Caco-2 (cell line): ENCODE measurements around the gene TWF2. TPM values are rescaled to one million over a fixed set of nuclear protein-coding genes. Genes with fewer than 3 reads are reported as not detected.

Source experiments
- BruUV-seq: library from RNA; stranded (reverse); fragments of 400-500 nt; replicated peaks from 2 replicates; lab custom pipeline; 2021; lab: Mats Ljungman, UMichigan
- CTCF ChIA-PET: fragments of 300-600 bp; sonication (Branson Sonifier 250); formaldehyde crosslinking; loops from one replicate; lab custom pipeline; 2022; ENCODE audit warnings: antibody characterized with exemption; lab: Charles Lee
- POLR2A ChIA-PET: fragments of 300-600 bp; sonication (Branson Sonifier 250); formaldehyde crosslinking; loops from one replicate; lab custom pipeline; 2022; ENCODE audit warnings: antibody characterized with exemption; lab: Charles Lee
- DNase-seq, 2 experiments: peaks; one replicate each; pipeline versions ENCODE4 v3.0.0 to v3.0.0-alpha.2; 2020 to 2022
- H3K27me3 ChIP-seq: replicated peaks from 2 replicates; pipeline ENCODE4 v1.6.0; 2011; ENCODE audit warnings: low read length; ENCODE audit not compliant: control insufficient read depth, insufficient read depth
- H3K36me3 ChIP-seq: 2 replicates; pipeline ENCODE4 v1.5.1; 2011; ENCODE audit warnings: low read length; ENCODE audit not compliant: control insufficient read depth, insufficient read depth
- H3K4me1 ChIP-seq: fragments of 250-450 bp; sonication (Bioruptor Pico); 2 replicates; pipeline ENCODE4 v1.5.1; 2020; ENCODE audit warnings: mild to moderate bottlenecking
- H3K4me3 ChIP-seq: 2 replicates; pipeline ENCODE4 v1.5.1; 2011; ENCODE audit warnings: low read depth, mild to moderate bottlenecking, control low read depth, low read length
- H3K9me3 ChIP-seq: fragments of 250-450 bp; sonication (Bioruptor Pico); 2 replicates; pipeline ENCODE4 v1.5.1; 2020; ENCODE audit warnings: mild to moderate bottlenecking, moderate library complexity
- H3K27ac Mint-ChIP-seq: one replicate; pipeline ENCODE4 v1.8.0; 2022; ENCODE audit warnings: mixed read lengths; ENCODE audit not compliant: unreplicated experiment
- H3K27me3 Mint-ChIP-seq: one replicate; pipeline ENCODE4 v1.8.0; 2022; ENCODE audit warnings: mixed read lengths; ENCODE audit not compliant: insufficient read depth, unreplicated experiment
- H3K36me3 Mint-ChIP-seq: one replicate; pipeline ENCODE4 v1.8.0; 2022; ENCODE audit warnings: mild to moderate bottlenecking, mixed read lengths; ENCODE audit not compliant: insufficient read depth, unreplicated experiment
- H3K4me1 Mint-ChIP-seq: one replicate; pipeline ENCODE4 v1.8.0; 2022; ENCODE audit warnings: low read depth, mixed read lengths; ENCODE audit not compliant: unreplicated experiment
- H3K4me3 Mint-ChIP-seq: one replicate; pipeline ENCODE4 v1.8.0; 2022; ENCODE audit warnings: mild to moderate bottlenecking, moderate library complexity, mixed read lengths; ENCODE audit not compliant: unreplicated experiment
- H3K9me3 Mint-ChIP-seq: one replicate; pipeline ENCODE4 v1.8.0; 2022; ENCODE audit warnings: mixed read lengths; ENCODE audit not compliant: unreplicated experiment
- CTCF ChIP-seq, 2 experiments: fragments of 200-600 bp in 1 of 2; IDR thresholded peaks; 1 replicate in 1 of 2; 2 replicates in 1 of 2; pipeline versions ENCODE4 v1.5.1 to v1.8.0; 2011 to 2022; ENCODE audit warnings: antibody characterized with exemption in 1 of 2, control low read depth in 1 of 2, inconsistent platforms in 1 of 2, low read depth in 1 of 2, low read length in 1 of 2, mild to moderate bottlenecking in 1 of 2, moderate library complexity in 1 of 2; ENCODE audit not compliant: insufficient read depth in 1 of 2, severe bottlenecking in 1 of 2, unreplicated experiment in 1 of 2
- intact Hi-C: fragments of 100-400 bp; cut with micrococcal nuclease; formaldehyde crosslinking; loops from one replicate; pipeline ENCODE4 v1.10.0; 2022; ENCODE audit not compliant: unreplicated experiment
- total RNA-seq: library from RNA; stranded (reverse); gene quantifications from 2 replicates; pipeline ENCODE4 v1.2.3, GENCODE V29; 2022

TWF2 gene
- total RNA-seq, 1 experiment from 2014 or later, result 29.9 TPM

GRCh38 chr3:52250122-52250521 is 11.2 kb upstream of the TWF2 start:
- H3K36me3 ChIP-seq, result peaks cover 3% of the 10 kb centered on the region
- H3K9me3 ChIP-seq, result no peaks in the 10 kb centered on the region

GRCh38 chr3:52249683-52250082 is 10.7 kb upstream of the TWF2 start:
- no peaks in the 10 kb centered on the region for H3K9me3 Mint-ChIP-seq
- Histone ChIP-seq H3K27me3 (no peaks in the 10 kb centered on the region), H3K9me3 (no peaks in the 10 kb centered on the region), H3K4me3 (no peak overlapping the region), H3K4me1 (peaks cover 5% of the 10 kb centered on the region), H3K36me3 (peaks cover 3% of the 10 kb centered on the region)
- POLR2A ChIA-PET, result interaction anchor here (1.2 kb wide), 1 partner anchor 29 kb away, joined by 3 read pairs; the partner anchor contains the start of gene WDR82
- no TSS peak for BruUV-seq
- no peak overlapping the region for H3K4me3 Mint-ChIP-seq
- CTCF ChIA-PET, result interaction anchor here (1.1 kb wide), 1 partner anchor 40 kb away, joined by 4 read pairs; no protein-coding TSS in a partner anchor
- DNase-seq, result no peak
- H3K36me3 Mint-ChIP-seq, result peaks cover 94% of the 10 kb centered on the region
- intact Hi-C loops, result no loop called here
- no peaks in the 10 kb centered on the region for H3K4me1 Mint-ChIP-seq
- H3K27ac Mint-ChIP-seq, result no peak overlapping the region
- TF ChIP-seq CTCF (IDR thresholded peaks at IDR 0.05; ENCODE audit: insufficient read depth in 1 of 2, low read depth in 1 of 2, low read length in 1 of 2, severe bottlenecking in 1 of 2, unreplicated experiment in 1 of 2), result no peak
- no peaks in the 10 kb centered on the region for H3K27me3 Mint-ChIP-seq

More at GRCh38 chr3:52250122-52250521, 11.2 kb upstream of the TWF2 start:
- Mint-ChIP-seq H3K9me3 (no peaks in the 10 kb centered on the region), H3K36me3 (peaks cover 96% of the 10 kb centered on the region), H3K27ac (no peak overlapping the region), H3K4me3 (no peak overlapping the region), H3K4me1 (no peaks in the 10 kb centered on the region), H3K27me3 (no peaks in the 10 kb centered on the region)
- CTCF ChIA-PET, result no interaction called here
- no TSS peak for BruUV-seq
- DNase-seq, result no peak
- Histone ChIP-seq H3K27me3 (no peaks in the 10 kb centered on the region), H3K4me1 (peaks cover 1% of the 10 kb centered on the region), H3K4me3 (no peak overlapping the region)
- POLR2A ChIA-PET, result no interaction called here
- intact Hi-C loops, result no loop called here
- no peak for TF ChIP-seq CTCF (IDR thresholded peaks at IDR 0.05; ENCODE audit: insufficient read depth in 1 of 2, low read depth in 1 of 2, low read length in 1 of 2, severe bottlenecking in 1 of 2, unreplicated experiment in 1 of 2)

- Mint-ChIP-seq H3K9me3 (no peaks in the 10 kb centered on the region), H3K4me3 (no peak overlapping the region), H3K27ac (no peak overlapping the region), H3K36me3 (peaks cover 87% of the 10 kb centered on the region), H3K4me1 (no peaks in the 10 kb centered on the region), H3K27me3 (no peaks in the 10 kb centered on the region)
- Histone ChIP-seq H3K4me3 (no peak overlapping the region), H3K9me3 (no peaks in the 10 kb centered on the region), H3K4me1 (peaks cover 9% of the 10 kb centered on the region), H3K36me3 (peaks cover 3% of the 10 kb centered on the region), H3K27me3 (no peaks in the 10 kb centered on the region)
- intact Hi-C loops, result no loop called here
- TF ChIP-seq CTCF (IDR thresholded peaks at IDR 0.05; ENCODE audit: insufficient read depth in 1 of 2, low read depth in 1 of 2, low read length in 1 of 2, severe bottlenecking in 1 of 2, unreplicated experiment in 1 of 2), result no peak
- DNase-seq, result no peak
- no TSS peak for BruUV-seq
- CTCF ChIA-PET, result interaction anchor here (1.1 to 1.6 kb wide), 2 partner anchors 10 to 41 kb away, joined by 4 read pairs; partner anchors contain the start of gene TWF2
- POLR2A ChIA-PET, result interaction anchor here (1.2 kb wide), 1 partner anchor 30 kb away, joined by 3 read pairs; the partner anchor contains the start of gene WDR82
These were observed 10.0 kb upstream of the TWF2 start for GRCh38 chr3:52248816-52249547.
